Measurements from ENCODE around the gene C10orf67.
"Not testable (repeated sequence)": the region's sequence is repeated elsewhere in the genome, so short reads cannot be mapped to it uniquely, and the experiment has no call there.

C10orf67 gene

DNA sequence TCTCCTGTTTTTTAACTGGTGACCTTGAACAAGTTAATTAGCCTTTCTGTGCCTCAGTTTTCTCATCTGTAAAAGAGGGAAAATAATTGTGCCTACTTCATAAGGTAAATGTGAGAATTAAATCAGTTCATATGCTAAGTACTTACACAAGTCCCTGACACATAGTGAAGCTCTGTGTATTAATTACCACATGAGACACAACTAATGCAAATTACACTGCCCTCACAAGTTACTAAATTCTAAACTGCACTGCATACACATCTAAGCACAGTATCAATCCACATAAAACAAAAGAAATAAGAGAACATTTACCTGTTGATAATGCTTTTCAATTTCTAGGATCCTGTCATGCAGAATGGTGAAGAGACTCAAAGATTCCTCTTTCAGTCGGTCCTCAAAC lies 22.5 kb downstream of the C10orf67 start:
- no peak for FAIRE-seq

DNA sequence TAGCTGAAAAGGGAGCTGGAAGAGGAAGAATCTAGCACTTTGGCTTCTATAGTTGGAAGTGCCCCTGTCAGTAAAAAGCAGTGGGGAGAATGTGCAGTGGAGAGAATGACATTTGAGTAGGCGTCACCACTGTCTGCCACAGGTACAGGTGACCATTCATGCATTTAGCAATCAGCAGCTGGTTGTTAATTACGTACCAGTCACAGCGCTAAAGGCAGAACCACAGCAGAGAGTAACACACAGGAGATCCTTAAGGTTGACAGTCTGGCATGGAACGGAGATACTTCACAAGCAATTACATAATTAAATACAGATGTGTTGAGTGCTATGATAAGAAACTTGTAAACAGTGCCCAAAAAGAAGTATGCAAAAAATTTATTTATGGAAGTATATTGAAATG lies 24.8 kb downstream of the C10orf67 start:
- FAIRE-seq, result no peak

DNA sequence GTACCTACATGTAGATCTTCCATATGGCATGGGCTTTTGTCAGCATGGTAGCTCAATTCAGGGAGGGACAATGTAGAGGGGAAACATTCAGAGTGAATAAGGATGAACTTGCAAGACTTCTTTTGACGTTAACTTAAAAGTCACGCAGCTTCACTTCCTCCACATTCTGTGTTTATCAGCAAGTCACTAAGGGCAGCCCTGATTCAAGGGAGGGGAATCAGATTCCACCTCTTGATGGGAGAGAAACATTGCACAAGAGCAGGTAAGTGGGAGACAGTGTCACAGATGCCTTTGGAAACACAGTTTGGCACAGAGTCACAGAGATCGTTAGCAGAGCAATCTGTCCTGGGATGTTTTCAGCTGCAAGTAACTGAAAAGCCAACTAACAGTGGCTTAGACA lies 26.2 kb downstream of the C10orf67 start:
- FAIRE-seq, result no peak

DNA sequence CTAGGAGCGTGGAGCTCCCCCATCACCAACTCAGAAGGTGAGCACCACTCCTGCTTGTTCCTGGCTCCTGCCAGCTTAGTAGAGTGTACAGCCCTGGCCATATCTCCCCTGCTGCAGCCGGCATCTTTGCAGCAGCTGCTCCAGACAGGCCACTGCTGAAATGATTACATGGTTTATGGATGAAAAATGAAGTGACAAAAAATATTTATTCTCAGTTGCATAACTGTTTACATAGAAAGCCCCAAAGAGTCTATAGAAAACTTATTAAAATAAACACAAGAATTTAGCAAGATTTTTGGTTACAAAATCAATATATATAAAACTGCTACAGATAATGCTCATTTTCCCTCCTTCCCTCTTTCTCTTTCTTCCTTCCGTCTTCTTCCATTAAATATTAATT lies 27.2 kb downstream of the C10orf67 start:
- FAIRE-seq, result no peak

DNA sequence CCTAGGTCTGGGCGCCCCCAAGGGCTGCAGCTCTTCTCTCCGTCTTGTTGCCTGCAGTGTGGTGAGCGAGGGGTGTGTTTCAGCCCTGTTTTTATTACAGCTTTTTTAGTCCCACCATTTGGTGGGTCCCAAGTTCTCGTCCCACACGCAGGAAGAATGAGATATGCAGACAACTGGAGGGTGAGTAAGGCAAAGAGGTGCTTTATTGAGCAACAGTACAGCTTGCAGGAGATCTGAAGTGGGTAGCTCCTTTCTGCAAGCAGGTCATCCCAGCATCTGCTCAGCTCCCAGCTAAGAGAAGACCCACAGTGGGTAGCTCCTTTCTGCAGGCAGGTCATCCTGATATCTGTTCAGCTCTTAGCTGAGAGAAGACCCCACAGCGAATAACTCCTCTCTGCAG lies 28.2 kb downstream of the C10orf67 start:
- FAIRE-seq, result no peak

DNA sequence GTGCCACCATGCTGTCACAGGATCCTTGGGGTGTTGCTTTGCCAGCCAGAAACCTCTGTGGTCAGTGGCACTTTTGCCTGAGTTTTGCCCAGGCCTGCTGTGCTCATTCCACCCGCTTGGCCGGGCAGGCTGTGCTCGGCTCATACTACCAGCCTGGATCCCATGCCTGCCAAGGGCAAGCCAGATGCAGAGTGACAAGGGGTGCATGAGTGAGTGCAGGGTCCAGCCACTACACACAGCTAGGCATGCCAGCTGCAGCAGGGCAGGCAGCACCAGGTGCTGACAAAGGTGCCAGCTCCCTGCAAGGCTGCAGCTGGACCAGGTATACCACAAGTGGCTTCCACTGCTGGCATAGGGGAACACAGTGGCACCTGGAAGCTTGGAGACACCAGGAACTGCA lies 28.6 kb downstream of the C10orf67 start:
- no peak for FAIRE-seq

DNA sequence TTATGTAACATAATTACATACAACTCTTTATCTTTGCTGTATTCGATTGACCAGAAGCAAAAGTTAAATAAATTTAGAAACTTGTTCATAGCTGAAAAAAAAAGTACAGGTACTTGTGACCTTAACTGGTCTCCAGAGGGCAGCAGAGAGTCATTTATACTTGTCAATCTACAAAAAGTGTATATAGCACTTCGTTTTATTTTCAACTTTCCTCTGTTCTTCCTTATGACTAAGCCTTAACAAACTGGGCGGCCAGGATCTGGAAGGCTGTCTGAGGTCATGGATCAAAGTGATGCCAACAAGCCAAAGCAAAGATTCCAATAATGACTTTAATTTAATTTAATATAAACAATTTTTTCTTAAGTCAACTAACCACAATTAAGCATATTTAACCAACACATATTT lies 29.8 kb downstream of the C10orf67 start:
- FAIRE-seq, result peak; percentile 87

DNA sequence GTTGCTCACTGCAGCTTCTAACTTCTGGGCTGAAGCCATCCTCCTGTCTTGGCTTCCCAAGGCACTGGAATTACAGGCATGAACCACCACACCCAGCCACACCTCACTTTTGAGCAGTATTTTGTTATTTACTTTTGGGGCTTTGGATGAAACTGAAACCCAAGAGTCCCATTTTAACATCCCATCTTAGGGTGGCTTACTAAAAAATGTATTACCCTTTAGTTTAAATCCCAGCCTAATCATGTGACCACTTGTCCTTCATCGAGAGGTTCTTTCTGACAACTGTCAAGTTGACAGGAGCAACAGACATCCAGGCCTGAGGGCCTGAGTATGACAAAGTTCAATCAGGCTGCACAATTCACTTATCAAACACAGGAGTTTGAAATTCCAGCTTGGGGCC lies 33.6 kb downstream of the C10orf67 start:
- FAIRE-seq, result no peak

DNA sequence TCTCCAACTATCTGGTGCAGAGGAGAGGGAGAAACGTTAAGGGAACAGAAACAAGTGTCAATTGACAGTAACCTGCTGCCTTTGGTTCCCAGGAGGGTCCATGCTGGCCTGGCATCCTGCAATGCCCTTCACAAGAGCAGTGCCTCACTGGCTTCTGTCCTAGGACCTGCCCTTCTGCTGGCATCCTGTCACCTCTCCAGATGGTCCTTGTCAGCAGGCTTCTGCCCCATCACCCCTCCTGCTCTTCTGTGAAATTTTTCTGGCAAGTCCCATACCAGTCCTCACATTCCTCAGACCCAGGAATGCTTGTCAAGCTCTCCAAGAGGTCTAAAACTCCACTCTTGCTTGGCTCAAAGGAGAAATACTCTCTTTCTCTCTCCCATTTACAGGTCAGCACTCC lies 34.2 kb downstream of the C10orf67 start:
- FAIRE-seq, result no peak

DNA sequence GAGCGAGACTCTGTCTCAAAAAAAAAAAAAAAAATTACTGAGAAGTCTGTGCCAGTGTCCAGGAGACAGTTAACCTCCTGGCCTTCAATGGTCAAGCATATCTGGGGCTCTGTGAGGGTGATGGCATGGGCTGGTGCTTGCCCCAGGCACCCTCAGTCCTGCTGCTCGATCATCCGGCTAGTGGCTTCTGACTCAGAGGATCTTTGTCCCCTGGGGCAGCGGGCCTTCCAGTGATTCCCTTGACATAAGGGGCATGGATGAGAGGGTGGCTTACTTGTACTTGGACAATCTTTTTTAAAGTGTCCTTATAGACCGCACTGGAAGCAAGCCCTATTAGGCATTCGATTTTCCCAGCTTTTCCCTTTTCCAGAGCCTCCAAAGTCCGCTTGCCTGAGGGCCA lies 44.6 kb downstream of the C10orf67 start:
- not testable (repeated sequence) for FAIRE-seq

DNA sequence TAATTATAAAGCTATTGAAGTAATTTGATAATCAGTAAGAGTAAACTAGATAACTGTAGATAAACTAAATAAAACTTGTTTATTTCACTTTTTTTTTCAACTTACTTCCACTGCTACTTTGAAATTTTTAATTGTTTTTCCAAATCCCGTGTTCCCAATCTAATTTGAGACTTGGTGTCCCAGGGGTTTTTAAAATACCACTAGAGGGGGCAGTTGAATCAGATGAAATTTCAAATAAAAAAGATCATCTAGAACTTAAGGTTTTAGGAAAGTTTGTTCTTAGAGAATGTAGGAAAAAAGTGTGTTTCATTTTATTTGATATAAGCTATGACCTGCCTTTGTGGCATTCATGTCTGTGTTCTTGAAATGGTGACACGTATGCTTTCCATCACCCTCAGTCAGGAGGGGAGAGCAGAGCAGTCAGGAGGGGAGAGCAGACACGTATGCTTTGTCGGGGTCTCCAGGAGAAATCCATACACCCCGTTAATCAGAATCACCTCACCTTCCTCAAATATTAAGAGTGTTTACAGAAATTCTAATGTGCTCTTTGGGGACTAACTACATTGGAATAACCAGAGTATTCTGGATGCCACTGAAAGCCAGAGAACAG lies 49.9 kb downstream of the C10orf67 start:
- FAIRE-seq, result peak; percentile 42

DNA sequence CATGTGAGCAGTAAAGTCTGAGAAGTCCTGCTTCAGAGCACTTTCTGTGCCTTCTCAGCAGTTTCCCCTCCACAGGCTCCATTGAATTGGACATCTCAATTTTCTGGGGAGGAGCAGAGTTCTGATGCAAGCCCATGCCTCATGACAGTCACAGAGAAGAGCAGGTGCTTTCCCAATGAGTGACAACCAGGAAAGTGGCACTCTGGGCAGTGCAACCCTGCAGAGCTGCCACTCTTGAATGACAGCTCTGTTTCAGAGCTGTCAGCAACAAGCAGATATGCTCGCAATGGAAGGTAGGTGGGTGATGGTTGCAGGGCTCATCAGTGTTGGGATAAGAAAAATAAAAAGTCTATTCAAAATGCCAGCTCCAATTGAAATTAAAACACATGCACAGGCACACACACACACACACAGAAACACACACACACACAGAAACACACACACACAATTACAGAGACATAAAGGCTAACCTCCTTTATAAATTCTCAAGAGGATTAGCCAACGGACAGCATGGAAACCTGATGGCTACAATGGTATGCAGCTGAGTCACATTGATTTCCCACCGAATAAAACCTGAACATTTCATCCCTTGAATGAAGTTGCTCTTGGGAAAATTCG lies 50.5 kb downstream of the C10orf67 start:
- FAIRE-seq, result no peak

DNA sequence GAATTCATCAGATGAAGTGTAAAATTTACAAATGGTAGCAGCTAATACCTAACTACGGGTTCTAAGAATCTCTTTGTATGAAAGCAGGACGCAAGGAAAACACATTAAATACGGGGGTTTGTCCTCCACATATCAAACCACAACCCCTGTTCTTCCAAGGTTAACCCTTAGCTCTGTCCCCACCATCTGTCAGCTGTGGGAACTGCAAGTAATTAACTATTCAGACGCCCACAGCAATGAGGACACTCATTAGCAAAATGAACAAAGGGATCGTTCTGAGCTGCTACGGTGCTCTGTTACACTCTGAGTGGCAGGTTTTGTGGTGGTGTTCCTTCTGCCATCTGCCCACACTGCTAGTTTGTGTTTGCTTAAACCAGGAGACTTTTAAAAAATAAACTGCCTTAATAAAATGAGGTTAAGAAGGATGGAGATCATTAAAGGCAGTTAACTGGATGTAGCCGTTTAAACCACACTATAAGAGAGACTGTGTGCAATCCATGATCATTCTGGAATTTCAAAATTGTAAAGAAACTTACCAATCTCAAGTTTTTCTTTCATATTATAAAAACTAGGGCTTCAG lies 51.4 kb downstream of the C10orf67 start:
- FAIRE-seq, result no peak

DNA sequence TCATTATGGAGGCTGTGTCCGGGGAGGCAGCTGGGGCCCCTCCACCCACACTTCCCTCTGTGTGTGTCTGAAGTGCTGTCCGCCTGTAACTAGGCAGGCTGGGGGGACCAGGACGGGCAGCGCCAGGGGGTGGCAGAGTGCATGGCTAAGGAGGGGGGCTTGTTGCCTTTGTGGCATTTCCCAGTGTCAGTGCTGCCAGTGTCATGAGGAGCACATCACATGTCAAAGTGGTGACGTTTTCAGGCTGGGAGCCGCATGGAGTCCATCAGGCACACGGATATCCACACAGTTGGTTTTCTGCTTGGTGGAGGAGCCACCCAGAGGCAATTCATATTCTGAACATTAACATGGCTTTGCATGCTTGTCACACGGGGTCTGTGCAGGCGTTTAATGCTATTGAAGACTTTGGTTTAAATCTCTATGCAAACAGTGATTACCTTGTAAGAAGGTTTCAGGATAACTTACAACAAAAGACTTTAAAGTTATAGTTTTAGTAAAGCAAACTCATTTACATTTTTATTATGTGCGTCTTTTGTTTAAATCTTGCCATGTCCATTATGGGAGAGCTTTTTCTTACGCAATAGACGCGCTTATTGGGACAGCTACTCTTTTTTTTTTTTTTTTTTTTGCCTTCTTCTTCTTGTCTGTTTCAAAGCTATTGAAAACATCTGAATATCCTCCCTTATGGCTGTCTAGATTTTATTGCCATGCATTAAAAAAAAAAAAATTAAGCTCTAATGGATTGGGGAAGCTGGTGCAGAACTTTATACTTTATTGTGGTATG lies 52.9 kb downstream of the C10orf67 start:
- no peak for FAIRE-seq

DNA sequence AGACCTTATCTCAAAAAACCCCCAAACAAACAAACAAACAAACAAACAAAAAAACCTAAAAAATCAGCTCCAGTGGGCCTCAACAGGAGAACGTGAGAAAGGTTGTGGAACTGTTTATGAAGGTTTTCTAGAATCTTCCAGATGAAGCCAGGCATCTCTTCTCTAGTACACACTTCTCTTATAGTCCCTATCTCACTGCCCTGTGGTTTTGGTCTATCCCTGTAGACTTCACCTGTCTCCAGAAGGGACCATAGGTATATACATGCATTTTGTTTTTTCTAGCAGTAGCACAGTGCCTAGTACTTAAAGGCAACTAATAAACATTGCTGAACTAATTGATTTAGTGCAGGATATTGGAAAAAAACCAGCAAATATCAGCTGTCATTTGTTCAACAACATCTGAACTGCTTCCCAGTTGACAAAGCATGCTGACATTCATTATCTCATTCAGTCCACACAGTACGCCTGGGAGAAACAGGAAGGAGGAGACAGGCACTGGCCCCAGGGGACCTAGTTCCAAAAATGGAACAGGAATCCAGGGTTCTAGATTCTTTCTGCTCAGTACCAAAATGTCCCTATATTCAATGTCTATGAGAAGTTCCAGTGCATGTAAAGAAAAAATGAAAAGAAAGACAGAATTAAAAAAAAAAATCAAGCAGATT lies 59.8 kb downstream of the C10orf67 start:
- no peak for FAIRE-seq

DNA sequence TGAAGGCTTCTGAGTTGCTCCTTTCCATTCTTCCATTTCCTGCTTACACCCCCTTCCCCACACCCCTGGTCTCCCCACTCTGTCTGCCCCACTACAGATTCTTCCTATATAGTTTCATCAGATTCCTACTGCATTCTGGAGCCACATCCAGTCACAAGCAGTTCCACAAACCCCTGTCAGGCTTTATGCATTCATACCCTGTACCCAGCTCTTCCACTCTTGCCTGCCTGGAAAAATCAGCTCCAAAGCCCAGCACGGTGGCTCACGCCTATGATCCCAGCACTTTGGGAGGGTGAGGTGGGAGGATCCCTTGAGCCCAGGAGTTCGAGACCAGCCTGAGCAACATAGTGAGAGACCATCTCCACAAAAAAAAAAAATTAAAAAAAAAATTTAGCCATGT lies 60.4 kb downstream of the C10orf67 start:
- FAIRE-seq, result no peak

DNA sequence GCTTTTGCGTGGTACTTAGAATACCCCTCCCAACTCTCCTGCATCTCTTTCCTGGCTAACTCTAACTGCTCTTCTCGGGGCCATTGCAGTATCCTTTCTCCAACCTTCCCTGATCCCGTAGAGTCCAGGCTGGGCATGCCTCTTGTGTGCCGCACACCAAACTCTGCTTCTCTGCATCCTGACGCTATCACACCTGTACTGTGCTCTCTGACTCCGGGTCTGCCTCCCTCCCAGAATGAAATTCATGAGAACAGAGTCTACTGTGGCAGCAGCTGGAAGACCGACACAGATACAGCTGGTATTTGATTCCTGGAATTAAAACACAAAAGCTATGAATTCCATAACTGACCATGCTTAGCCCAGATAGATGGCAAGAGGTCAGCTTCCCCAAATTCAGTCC lies 60.9 kb downstream of the C10orf67 start:
- no peak for FAIRE-seq

DNA sequence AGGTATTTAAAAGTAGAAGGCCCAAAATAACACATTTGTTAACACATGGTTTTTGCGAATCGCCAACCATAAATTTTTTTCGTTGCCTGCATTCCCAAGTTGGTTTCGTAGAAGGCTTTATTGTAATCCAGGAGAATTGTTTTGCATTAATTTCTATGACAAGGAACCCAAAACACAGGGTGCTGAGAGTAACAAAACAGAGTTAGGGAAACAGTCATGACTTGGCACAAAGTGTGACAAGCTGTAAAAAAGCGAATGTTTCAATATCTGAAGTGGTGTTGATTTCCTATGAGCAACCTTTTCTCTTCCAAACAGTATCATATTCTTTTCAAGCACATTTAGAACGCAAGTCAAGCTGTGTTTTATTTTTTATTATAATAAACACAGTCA lies 63.6 kb downstream of the C10orf67 start:
- no peak for FAIRE-seq

DNA sequence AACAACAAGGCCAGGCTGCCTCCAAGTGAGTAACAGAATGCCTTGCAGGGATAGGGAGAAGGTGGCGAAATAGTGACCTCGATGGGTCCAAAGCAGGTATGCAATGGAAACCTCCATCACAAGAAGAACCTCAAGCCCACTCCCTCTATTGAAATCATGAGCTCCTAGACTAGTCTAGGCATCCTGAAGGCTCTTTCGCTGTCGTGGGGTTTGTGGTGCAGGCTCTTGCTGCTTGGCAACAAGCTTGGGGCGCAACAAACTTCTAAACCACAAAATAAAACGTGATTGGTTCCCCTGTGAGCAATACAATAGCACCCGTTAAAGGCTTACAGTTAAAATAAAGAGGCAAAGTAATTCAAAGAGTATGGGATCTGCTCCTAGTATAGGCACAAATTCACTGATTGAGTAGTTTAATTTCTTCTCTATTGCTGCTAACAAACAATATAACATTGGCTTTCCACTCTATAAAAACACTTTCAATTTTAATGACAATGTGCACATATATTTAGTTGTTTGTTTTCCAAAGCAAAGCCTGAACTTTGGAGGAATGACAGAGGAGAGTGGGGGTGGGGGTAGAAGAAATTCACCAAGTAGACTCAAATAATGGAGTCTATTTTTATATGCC lies 64.1 kb downstream of the C10orf67 start:
- FAIRE-seq, result no peak

DNA sequence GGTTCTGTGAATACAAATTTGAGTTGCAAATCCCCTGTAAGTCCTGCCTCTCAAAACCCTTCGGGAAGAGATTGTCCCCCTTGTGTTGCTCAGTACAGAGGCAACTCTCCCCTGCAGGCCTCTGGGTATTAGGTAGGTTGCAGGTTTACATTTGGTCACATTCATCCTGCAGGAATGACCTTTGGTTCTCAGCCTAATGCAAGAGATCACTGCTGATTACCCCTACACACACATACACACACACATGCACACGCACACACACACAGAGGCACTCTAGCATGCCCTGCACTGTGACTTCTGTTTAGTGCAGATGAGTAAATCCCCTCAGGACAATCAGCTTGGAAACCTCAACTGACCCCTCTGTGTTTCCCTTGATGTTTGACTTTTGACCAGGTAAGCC lies 69.2 kb downstream of the C10orf67 start:
- no peak for FAIRE-seq

DNA sequence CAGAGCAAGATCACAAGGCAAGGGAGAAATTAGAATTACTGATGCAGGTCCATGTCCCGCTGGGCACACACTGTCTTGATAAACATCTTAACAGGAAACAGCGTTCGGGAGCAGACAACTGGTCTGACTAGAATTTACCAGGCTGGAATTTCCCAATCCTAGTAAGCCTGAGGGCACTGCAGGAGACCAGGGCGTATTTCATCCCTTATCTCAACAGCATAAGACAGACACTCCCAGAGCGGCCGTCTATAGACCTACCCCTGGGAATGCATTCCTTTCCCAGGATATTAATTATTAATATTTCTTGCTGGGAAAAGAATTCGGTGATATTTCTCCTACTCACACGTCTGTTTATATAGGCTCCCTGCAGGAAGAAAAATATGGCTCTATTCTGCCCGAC lies 70.4 kb downstream of the C10orf67 start:
- FAIRE-seq, result not testable (repeated sequence)

DNA sequence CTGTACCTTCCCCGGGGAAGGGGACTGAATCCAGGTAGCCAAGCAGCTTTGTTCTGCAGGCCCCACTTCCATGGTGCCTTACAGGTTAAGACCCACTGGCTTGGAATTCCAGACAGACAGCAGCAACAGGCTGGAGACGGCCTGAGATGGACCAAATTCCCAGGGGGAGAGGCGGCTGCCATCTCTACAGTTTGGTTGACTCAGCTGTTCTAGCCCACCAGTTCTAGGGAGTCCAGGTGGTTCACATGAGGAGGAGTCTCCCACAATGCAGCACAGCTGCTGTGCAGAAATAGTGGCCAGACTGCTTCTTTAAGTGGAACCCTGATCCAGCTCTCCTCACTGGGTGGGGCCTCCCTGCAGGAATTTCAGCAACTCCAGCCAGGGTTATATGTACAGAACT lies 74.1 kb downstream of the C10orf67 start:
- no peak for FAIRE-seq
